Muscle layer of duodenum (tissue), 2 donors: ENCODE data around the gene CHRNB4.

ENCODE experiments used
- H3K27ac ChIP-seq: one replicate; pipeline ENCODE4 v1.7.0; 2013; ENCODE audit warnings: mild to moderate bottlenecking, low read length
- H3K27me3 ChIP-seq: one replicate; pipeline ENCODE4 v1.7.0; 2013; ENCODE audit warnings: low read depth, mild to moderate bottlenecking, control low read depth, low read length
- H3K36me3 ChIP-seq, 2 donors: one replicate each; pipeline ENCODE4 v1.7.0; 2013; ENCODE audit warnings: low read length in 2 of 2, control low read depth in 1 of 2, mild to moderate bottlenecking in 1 of 2; ENCODE audit not compliant: insufficient read depth in 2 of 2, control insufficient read depth in 1 of 2
- H3K4me1 ChIP-seq, 2 donors: one replicate each; pipeline ENCODE4 v1.7.0; 2013; ENCODE audit warnings: low read length in 2 of 2, mild to moderate bottlenecking in 2 of 2, control low read depth in 1 of 2, moderate library complexity in 1 of 2; ENCODE audit not compliant: insufficient read depth in 2 of 2, control insufficient read depth in 1 of 2
- H3K4me3 ChIP-seq, 2 donors: one replicate each; pipeline ENCODE4 v1.7.0; 2013; ENCODE audit warnings: low read length in 2 of 2, low read depth in 1 of 2, mild to moderate bottlenecking in 1 of 2
- H3K9me3 ChIP-seq, 2 donors: one replicate each; pipeline ENCODE4 v1.7.0; 2013; ENCODE audit warnings: low read length in 2 of 2, control low read depth in 1 of 2, mild to moderate bottlenecking in 1 of 2; ENCODE audit not compliant: control insufficient read depth in 1 of 2
- donor health status: healthy.

CHRNB4 gene

DNA sequence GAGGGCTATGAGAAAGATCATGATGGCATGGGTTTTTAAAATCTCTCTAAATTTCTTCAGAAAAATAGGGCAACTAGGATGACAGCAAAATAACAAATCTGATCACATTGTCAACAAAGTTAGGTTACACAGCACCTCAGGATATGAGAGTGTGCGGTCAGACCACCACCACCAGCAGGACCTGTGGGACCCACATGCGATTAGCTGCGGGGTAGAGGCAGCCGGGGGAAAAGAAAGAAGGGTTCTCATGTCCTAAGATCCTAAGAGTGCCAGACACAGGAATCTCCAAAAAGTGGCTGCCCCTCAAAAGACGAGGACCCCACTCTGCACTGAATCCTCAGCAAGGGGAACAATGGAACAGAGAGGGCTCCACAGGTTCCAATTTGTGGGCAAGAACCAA is 35.8 kb downstream of the CHRNB4 start:
- Histone ChIP-seq H3K36me3 (no peaks in the 10 kb centered on the region), H3K27ac (no peak overlapping the region), H3K4me1 (no peaks in the 10 kb centered on the region), H3K27me3 (no peaks in the 10 kb centered on the region), H3K4me3 (no peak overlapping the region), H3K9me3 (no peaks in the 10 kb centered on the region)

DNA sequence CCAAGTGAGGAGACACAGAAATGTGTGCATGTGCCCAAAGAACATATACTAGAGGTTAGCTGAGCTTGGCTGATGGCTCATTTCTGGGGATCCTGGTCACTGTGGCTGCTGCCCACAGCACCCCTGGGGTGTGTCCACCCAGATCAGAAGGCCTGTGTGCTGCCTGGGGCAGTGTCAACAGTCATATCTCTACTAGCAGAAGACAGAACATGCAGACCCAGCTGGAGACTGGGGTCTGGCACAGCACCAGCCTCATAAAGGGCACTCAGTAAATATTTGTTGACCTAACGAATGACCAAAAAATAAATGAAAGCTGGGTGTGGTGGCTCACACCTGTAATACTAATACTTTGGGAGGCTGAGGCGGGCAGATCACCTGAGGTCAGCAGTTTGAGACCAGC is 36.6 kb downstream of the CHRNB4 start:
- H3K9me3 ChIP-seq = no peaks in the 10 kb centered on the region
- H3K36me3 ChIP-seq = no peaks in the 10 kb centered on the region
- H3K4me3 ChIP-seq = no peak overlapping the region
- H3K27me3 ChIP-seq = no peaks in the 10 kb centered on the region
- H3K27ac ChIP-seq = no peak overlapping the region
- no peaks in the 10 kb centered on the region for H3K4me1 ChIP-seq

DNA sequence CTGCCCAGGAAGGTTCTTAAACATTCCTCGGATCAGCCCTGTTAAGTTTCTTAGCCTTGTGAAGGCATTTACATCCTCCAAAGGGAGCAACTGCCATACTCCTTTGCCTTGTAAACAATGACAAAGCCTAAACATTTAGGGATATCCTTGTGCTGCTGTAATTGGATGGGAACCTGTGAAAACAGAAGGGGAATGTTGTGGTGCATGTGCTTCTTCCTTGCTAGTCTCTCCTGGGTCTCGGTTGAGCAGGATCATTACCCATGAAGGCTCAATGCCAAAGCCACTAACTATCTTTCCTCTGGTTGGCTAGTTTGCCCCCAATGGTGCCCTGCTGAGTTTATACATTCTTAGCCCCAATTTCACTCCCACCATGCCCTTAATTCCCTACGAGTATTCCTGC is 37.5 kb downstream of the CHRNB4 start:
- Histone ChIP-seq H3K36me3 (no peaks in the 10 kb centered on the region), H3K9me3 (no peaks in the 10 kb centered on the region)

DNA sequence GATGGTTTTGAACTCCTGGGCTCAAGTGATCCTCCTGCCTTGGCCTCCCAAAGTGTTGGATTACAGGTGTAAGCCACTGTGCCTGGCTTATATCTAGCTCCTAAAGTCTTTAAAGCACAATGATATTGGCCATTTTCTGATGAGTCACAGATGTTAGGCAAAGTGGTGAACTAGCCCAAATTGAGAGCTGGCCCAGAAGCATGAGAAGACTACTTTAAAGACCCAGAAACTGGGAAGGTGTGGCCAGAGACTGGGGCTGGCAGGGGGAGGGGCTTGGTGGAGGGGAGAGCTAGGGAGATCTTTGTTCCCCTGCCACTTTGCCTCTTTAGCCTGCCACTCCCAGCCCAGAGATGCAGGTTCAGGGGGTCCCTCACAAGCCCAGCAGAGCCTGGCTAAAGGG is 41.8 kb downstream of the CHRNB4 start:
- no peak overlapping the region for H3K27ac ChIP-seq
- no peaks in the 10 kb centered on the region for H3K4me1 ChIP-seq
- H3K36me3 ChIP-seq = no peaks in the 10 kb centered on the region

More for the DNA sequence above, 37.5 kb downstream of the CHRNB4 start:
- H3K4me3 ChIP-seq = no peak overlapping the region
- no peaks in the 10 kb centered on the region for H3K27me3 ChIP-seq
- no peak overlapping the region for H3K27ac ChIP-seq
- no peaks in the 10 kb centered on the region for H3K4me1 ChIP-seq

DNA sequence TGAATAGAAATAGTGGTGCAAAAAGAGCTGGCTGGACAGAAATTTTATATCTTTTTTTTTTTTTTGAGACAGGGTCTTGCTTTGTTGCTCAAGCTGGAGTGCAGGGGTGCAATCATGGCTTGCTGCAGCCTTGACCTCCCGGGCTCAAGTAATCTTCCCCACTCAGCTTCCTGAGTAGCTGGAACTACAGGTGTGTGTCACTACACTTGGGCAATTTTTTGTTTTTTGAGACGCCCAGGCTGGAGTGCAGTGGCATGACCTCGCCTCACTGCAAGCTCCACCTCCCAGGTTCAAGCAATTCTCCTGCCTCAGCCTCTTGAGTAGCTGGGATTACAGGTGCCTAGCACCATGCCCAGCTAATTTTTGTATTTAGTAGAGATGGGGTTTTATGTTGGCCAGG is 42.7 kb downstream of the CHRNB4 start:
- no peak overlapping the region for H3K4me3 ChIP-seq
- no peaks in the 10 kb centered on the region for H3K4me1 ChIP-seq
- no peak overlapping the region for H3K27ac ChIP-seq
- no peaks in the 10 kb centered on the region for H3K36me3 ChIP-seq
- no peaks in the 10 kb centered on the region for H3K27me3 ChIP-seq
- H3K9me3 ChIP-seq = no peaks in the 10 kb centered on the region

More for the DNA sequence above, 41.8 kb downstream of the CHRNB4 start:
- Histone ChIP-seq H3K4me3 (no peak overlapping the region), H3K27me3 (no peaks in the 10 kb centered on the region), H3K9me3 (no peaks in the 10 kb centered on the region)

DNA sequence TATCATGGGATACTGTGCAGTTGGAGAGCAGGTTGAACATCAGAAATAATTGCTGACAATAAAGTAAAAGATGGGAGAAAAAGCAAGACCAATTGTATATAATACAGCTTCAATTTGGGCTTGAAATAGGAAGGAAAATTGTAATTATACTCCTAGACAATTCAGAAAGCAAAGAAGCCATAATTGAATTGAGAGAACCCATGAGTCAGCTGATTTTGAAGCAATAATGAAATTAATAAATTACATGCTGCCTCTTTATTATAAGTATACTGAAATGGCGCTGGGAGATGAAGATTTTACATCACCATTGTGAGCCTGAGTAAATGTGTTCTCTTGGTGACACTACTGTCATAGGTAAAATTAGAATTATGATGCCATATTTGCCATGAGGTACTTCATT is 43.4 kb downstream of the CHRNB4 start:
- Histone ChIP-seq H3K27ac (no peak overlapping the region), H3K4me1 (no peaks in the 10 kb centered on the region), H3K4me3 (no peak overlapping the region), H3K36me3 (no peaks in the 10 kb centered on the region), H3K9me3 (no peaks in the 10 kb centered on the region), H3K27me3 (no peaks in the 10 kb centered on the region)

DNA sequence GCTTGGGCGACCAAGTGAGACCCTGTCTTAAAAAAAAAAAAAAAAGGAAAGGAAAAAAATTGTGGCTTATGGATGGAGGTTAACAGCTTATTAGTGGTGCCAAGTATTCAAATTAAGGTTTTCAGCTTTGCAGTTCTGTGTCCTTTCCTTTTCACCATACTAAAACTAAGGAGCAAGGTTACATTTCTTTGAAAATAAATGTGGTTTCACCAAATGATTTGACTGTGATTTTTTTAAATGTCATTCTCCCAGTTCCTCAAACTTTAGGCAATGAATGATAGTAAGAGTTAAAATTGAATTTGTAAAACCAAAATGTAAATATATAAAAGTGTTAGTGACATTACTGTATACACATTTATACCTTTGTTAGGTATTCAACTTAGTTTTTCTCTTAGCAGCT is 66.1 kb downstream of the CHRNB4 start:
- Histone ChIP-seq H3K4me3 (no peak overlapping the region), H3K9me3 (no peaks in the 10 kb centered on the region), H3K27ac (no peak overlapping the region), H3K4me1 (no peaks in the 10 kb centered on the region), H3K36me3 (no peaks in the 10 kb centered on the region), H3K27me3 (no peaks in the 10 kb centered on the region)
